T-helper 2 cell (primary cell): ENCODE measurements around the gene SLC35B3.

Experiments
- DNase-seq, 5 experiments: peaks; one replicate each; pipeline versions ENCODE4 v3.0.0 to v3.0.0-alpha.2; 2012 to 2022

SLC35B3 gene

DNA sequence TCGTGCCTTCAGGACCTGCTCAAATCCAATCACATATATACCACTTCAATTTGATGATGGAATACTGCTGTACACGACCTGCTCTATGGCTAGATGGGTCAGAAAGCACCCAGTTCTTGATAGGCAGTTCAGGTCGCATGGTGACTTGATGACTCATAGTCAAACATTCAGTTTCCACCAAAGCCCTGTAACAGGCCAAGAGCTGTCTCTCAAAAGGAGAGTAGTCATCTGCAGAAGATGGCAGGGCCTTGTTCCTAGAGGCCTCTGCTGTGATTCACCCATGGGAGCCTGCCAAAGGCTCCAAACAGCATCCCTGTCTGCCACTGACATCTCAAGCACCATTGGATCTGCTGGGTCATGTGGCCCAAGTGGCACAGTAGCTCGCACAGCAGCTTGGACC, 29.4 kb downstream of the SLC35B3 start:
- peak in 1 of 5 experiments; percentile 12 for DNase-seq

DNA sequence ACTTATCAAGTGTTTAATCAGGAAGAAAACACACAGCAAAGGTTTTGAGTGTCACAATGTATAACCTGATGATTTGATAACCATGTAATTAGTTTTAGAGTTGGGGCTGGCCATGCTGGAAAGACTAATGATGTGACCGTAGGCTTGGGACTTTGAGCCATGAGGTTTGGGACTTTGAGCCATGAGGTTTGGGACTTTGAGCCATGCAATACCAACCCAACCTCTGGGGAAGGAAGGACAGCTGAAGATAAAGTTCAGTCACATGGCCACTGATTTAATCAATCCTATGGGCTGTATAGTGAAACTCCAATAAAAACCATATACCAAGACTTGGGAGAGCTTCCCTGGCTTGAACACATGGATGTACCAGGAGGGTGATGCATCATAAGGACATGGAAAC, 32.8 kb downstream of the SLC35B3 start:
- DNase-seq, result no peak

DNA sequence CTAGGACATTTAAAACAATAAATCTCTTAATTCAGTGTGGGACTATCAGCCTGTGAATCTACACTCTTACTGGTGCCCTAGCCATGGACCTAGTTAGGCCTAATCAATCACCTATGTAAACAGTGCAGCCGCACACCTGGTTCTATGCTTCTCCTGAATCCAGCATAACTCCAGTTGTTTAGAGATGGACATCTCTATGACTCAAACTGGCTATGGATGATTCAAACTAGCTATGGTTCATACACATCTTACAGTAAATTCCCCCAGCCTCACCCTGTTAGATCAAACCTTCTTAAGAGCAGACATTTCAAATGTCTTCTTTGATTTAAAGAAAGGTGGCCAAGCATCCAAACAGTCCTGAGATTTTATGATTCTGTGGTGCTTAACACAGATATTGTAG, 34.7 kb downstream of the SLC35B3 start:
- DNase-seq, result no peak

DNA sequence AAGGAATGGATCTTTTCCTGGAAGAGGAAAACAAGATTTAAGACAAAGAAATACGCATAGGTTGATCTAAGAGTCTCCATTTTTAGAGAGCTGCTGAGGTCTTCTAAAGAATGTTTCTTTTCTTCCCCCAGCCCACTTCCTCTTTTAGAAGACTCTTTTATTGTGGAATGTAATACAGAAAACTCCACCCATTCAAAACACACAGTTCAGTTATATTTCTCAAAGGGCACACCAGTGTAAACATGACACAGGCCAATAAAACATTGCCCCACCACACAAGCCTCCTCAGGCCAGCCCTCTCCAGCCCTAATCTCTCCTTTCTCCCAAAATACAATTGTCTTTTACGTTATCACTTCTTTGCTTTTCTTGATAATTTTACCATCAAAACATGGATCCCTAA, 42.8 kb downstream of the SLC35B3 start:
- no peak for DNase-seq

DNA sequence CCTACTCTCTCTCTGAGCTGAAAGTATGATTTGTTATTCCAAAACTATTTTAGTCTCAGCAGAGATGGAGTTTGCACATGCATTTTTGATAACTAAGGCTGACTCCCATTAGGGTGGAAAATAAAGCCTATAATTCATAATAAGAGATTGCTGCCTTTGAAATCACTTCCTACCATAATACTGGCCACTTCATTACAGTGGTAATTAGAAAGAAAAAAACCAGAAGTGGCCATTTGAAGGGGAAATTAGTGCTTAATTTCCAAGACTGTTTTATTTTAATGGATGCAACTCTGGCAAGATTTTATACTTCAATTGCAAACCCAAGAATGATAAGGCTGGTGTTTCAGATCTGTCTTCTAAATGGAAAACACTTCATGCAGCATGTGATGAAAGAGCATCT, 43.4 kb downstream of the SLC35B3 start:
- no peak for DNase-seq

DNA sequence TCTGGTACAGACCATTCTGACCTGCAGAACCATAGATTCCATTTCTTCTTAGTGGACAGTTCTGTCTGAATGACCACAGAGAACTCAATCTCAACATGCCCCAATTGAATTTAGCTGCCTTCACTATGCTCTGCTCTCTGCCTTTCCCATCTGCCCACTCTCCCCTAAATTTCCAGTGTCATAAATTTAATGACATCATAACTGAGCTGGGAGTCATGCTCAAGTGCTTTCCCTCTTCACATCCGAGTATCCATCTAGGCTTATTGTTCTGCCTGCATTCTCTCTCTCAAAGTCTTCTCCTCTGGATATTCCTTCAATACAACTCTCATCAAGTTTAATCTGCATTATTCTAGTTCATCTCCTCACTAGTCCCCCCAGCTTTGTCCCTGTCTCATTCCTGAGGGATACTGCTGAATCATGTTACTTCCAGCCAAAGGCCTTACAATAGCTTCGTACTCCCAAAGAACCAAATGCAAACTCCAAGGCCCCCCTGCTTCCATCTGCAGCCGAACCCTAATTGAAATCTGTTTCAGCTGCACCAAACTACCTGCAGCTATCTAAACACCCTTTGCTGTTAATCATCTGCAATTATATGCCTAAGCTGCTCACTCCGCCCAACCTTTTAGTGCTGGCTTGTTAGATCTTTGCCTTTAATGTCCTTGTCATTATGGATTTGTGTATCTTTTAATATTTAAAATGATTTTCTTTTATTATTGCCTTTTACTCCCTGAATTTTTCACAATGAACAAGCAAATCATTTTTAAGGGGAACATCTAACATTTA, 46.1 kb downstream of the SLC35B3 start:
- DNase-seq, result no peak

DNA sequence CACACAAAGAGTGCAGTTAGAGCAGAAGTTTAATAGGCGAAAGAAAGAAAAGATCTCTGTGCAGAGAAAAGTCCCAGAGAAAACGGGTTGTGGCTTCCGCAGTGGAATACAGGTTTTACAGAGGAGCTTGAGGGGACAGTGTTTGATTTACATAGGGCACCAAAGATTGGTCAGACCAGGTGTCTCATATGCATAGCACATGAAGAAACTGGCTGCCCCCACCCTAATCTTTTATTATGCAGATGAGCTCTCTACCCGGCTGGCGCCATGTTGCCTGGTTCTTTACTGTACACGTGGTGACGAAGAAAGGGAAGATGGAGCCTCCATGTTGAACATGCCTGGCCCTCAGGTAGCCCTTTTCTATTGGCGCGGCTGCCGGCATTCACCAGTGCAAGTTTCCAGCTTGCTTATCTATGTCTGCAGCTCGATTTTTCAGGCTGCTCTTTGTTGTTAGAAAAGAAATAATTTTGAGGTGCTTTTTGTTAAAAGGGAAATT, 47.4 kb downstream of the SLC35B3 start:
- DNase-seq, result no peak

DNA sequence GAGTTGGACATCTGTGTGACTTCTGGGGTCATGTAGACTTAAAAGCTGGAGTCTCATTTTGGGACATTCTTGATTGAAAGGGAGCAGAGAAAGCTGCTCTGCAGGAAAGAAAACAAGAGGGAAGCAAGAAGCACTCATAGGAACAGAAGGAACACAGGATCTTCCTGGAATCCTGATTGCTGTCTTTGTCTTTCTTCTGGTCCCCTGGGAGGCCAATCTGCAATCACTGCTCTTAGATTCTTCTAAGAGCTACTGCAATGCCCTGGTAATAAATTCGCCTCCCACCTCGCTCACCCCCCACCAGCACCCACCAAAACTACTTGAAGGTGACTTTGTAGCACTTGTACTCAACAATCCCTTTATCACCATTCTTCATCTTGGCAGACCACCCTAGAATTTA, 51.8 kb downstream of the SLC35B3 start:
- DNase-seq, result no peak

DNA sequence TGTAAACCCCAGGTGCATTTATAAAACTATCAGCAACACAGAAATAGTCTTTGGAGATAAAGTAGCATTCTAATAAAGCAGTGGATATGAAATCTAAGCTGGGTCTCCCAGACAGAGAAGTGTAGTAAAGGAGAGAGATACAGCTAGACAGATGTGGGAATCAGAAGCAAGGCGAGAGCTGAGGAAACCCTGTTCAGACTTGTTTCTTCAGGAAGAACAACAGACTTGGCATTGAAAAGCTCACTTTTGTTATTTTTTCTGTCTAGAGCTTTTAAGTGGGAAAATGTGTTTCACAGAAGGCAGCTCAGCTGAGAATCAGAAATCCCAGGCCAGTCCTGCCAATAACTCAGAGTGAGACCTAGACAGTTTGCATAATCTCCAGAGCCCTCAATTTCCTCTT, 52.9 kb downstream of the SLC35B3 start:
- DNase-seq, result no peak

DNA sequence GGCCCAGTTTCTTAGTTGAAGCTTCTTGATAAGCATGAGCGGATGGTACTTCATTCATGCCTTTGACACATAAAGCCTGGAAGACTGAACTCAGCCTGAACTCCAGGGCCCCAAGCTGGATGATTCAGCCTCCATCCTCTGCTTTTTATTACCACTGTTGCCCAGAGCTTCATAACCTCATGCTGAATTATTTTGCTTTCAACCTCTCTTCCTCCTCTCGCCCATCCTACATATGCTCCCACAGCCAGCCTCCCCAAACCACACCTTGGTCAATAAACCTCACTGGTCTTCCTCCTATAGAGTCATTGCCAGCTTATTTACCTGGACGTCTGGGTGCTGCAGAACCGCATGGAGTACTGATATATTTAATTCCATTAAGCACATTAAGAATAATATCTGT, 59.4 kb downstream of the SLC35B3 start:
- no peak for DNase-seq
